Kidney glomerular epithelial cell (primary cell): ENCODE results near the gene NTMT1.
"Not testable (repeated sequence)": the region's sequence is repeated elsewhere in the genome, so short reads cannot be mapped to it uniquely, and the experiment has no call there.

ENCODE experiments used
- DNase-seq: peaks from one replicate; lab custom pipeline; 2025; lab: John Stamatoyannopoulos, UW

Gene NTMT1

GRCh38 chr9:129654554-129655040 lies 28.6 kb downstream of the NTMT1 start:
- DNase-seq: no peak

- no peak for DNase-seq
Measured at GRCh38 chr9:129655154-129655553, 29.2 kb downstream of the NTMT1 start.

GRCh38 chr9:129655696-129656095 lies 29.7 kb downstream of the NTMT1 start:
- no peak for DNase-seq

GRCh38 chr9:129656795-129657390 lies 30.9 kb downstream of the NTMT1 start:
- DNase-seq: peak; percentile 44

- DNase-seq: no peak
Measured at GRCh38 chr9:129661029-129661428, 35.1 kb downstream of the NTMT1 start.

GRCh38 chr9:129662239-129662638 lies 36.3 kb downstream of the NTMT1 start:
- DNase-seq: not testable (repeated sequence)

GRCh38 chr9:129664746-129665388 lies 38.9 kb downstream of the NTMT1 start:
- DNase-seq: no peak

- DNase-seq: no peak
Measured at GRCh38 chr9:129665389-129665775, 39.4 kb downstream of the NTMT1 start, which contains the start of gene PRRX2. Gene PRRX2 (plus strand): TSS chr9:129665647. CDS start chr9:129665868, 221 bp downstream.

- DNase-seq: no peak
Measured at GRCh38 chr9:129665814-129666520, 40.0 kb downstream of the NTMT1 start.

- DNase-seq: no peak
Measured at GRCh38 chr9:129666575-129666974, 40.6 kb downstream of the NTMT1 start.

GRCh38 chr9:129667378-129667777 lies 41.4 kb downstream of the NTMT1 start:
- DNase-seq: no peak

- DNase-seq: no peak
Measured at GRCh38 chr9:129667850-129668249, 41.9 kb downstream of the NTMT1 start.

- peak; percentile 65 for DNase-seq
Measured at GRCh38 chr9:129669141-129669718, 43.3 kb downstream of the NTMT1 start.

- no peak for DNase-seq
Measured at GRCh38 chr9:129669946-129670345, 44.0 kb downstream of the NTMT1 start.

GRCh38 chr9:129671065-129671464 lies 45.1 kb downstream of the NTMT1 start:
- no peak for DNase-seq

- no peak for DNase-seq
Measured at GRCh38 chr9:129671519-129671918, 45.6 kb downstream of the NTMT1 start.

- no peak for DNase-seq
Measured at GRCh38 chr9:129672702-129673101, 46.7 kb downstream of the NTMT1 start.

GRCh38 chr9:129673602-129674001 lies 47.6 kb downstream of the NTMT1 start:
- DNase-seq: no peak

- DNase-seq: no peak
Measured at GRCh38 chr9:129674229-129674628, 48.3 kb downstream of the NTMT1 start.

- DNase-seq: no peak
Measured at GRCh38 chr9:129675620-129676019, 49.7 kb downstream of the NTMT1 start.

GRCh38 chr9:129676287-129676686 lies 50.3 kb downstream of the NTMT1 start:
- no peak for DNase-seq

GRCh38 chr9:129676975-129677374 lies 51.0 kb downstream of the NTMT1 start:
- DNase-seq: no peak

GRCh38 chr9:129677456-129677855 lies 51.5 kb downstream of the NTMT1 start:
- no peak for DNase-seq
